T-helper 9 cell (primary cell): Measurements from ENCODE around the gene DYSF.

Source experiments
- DNase-seq: peaks from one replicate; pipeline ENCODE4 v3.0.0-alpha.2; 2020

The DYSF gene

DNA sequence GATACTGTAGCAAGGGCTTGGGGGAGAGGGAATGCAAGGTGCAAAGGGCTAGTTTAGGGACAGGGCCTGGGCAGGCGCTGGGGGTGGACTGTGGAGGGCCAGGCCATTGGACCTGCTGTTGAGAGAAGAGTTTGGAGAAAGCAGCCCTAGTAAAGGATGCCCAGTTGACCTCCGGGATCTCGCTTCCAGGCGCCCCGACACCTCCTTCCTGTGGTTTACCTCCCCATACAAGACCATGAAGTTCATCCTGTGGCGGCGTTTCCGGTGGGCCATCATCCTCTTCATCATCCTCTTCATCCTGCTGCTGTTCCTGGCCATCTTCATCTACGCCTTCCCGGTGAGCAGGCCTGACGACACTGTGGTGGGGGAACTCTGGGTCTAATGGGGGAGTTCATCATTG lies 229.0 kb downstream of the DYSF start:
- no peak for DNase-seq

DNA sequence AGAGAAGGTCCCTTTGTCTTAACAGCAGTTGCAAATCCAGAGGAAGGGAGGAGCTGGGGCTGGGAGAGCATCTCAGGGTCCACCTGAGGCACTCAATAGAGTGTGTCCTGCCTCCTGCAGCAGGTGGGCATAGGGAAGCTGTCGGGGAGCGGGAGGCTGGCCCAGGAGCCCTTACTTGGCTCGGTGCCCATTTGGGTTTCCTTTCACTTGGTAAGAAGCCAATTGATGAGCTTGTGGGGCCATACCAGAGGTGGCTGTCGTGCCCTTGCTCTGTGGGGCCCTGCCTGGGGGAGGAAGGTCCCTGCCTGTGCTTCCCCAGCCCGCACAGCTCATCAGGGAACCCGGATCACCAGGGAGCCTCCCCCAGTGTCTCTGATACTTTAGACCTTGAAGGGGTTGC lies 229.7 kb downstream of the DYSF start:
- no peak for DNase-seq

DNA sequence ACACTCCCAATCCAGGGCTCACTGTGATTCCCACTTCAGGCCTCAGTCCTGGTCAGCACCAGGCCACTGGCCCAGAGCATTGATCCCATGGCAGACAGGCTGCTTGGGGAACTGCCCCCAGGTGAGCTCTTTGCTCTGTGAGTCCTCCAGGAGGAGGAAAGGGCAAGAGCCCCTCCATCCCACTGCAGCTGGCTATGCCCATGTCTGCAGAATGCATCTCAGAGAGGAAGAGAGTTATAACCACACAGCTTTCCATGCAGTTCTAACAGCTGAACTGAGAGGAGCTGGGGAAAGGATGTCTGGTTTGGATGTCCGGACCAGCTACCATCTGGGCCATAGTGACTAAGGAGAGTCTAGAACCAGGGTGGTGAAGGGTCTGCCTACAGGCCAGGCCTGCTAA lies 230.3 kb downstream of the DYSF start:
- no peak for DNase-seq

DNA sequence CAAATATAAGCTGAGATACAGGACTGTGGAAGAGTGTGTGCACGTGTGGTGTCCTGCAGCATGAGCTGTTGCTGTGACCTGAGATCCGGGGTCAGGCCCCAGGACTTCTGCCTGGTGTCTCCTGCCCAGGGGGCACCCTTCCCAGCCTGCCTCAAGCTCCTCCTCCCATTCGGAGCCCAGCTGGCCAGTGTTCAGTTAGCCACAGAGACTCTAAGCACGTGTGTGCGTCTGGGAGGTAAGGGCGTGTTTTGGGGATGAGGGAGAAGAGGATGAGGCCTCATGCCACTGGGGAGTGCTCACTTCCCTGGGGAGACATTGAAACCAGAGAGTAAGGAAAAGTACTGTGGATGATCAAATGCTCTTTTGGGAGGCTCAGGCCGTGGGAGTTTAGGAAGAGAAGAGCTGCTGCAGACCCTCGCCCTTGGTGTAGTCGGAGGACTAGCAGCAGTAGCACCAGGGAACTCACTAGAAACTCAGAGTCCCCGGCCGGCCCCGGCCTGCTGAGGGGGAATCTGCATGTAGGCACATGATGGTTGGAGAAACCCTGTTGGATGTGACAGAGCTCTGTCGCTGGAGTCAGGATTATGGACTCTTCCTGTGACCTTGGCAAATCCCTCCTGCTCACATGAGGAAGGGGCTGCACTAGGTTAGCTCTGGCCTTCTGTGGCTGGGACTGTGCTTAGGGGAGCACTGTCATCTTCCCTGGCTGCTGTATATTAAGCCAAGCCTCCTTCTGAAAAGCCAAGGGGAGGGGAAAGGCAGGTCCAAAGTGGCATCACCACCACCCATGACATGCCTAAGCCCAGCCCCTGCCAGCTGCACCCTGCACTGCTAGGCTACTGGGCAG lies 231.1 kb downstream of the DYSF start:
- DNase-seq: no peak

DNA sequence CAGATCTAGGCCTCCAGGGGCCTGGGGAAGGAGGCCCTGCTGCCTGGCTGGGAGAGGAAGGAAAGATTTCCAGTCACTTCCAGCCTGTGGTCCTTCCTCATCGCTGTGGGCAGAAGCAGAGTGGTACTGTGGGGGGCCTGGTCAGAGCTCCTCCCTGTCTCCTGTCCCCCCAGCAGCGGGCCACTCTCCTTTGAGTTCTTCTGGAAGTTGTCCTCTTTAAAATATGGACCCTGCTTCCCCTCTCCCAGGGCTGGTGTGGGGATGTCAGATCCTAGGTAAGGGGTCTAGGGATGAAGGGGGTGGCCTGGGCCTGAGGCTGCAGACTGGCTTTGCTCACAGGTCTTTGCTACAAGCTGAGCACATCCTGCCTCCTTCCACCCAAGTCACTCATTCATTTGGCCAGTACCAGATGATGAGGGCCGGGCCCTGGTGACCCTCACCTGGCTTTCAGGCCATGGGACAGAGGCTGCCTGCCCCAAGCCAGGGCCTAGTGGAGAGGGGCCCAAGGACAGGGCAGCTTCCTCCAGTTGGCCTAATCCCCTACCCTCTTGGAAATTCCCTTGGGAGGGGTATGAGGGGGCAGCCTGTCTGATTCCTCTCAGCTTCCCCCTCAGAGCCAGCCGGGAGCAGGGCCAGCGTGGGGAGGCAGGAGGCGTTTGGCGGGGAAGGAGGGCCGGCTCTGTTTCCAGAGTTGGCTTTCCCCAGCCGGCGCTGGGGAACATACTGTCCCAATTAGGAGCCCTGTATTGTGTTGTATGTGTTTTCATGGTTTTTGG lies 231.9 kb downstream of the DYSF start:
- DNase-seq: no peak

DNA sequence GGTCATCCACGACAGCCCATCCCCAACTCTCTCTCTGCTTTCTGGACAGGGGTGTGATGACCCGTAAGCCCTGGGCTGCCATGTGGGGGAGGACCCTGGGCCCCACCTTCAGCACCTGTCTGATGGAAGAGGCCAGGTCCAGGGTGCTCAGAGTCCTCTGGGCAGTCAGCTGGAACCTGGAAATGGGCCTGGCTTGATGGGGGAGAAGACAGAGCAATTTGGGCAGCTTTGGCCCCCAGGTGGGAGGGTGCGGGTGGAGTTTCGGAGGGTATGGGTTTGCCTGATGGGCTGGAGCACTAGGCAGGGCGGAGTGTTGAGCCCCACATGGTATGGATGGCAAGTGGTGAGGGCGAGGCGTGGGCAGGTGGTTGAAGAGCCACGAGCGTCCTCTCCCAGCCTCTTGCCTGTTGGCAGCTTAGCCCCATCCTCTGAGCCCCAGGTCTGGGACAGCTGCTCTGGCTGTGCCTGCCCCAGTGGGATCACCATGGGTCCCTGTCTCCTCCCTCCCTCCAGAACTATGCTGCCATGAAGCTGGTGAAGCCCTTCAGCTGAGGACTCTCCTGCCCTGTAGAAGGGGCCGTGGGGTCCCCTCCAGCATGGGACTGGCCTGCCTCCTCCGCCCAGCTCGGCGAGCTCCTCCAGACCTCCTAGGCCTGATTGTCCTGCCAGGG lies 232.7 kb downstream of the DYSF start:
- no peak for DNase-seq

DNA sequence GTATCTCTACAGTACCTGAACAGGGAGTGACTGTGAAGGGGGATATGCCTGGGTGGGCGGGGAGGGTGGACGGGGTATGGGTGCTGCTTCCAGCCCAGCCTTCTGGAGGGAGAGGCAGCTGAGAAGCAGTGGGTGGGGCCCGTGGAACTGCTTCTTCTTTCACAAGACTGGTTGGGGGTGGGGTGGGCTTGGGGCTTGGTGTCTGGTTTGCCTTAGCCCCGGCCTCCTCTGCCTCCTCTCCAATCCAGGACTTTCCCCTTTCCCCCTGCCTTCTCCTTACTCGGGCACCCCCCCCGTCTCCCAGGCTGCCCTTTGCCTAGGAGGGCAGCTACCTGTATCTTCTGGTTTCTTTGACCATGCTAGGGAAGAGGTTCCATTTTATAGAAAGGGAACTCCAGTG lies 233.4 kb downstream of the DYSF start:
- no peak for DNase-seq

DNA sequence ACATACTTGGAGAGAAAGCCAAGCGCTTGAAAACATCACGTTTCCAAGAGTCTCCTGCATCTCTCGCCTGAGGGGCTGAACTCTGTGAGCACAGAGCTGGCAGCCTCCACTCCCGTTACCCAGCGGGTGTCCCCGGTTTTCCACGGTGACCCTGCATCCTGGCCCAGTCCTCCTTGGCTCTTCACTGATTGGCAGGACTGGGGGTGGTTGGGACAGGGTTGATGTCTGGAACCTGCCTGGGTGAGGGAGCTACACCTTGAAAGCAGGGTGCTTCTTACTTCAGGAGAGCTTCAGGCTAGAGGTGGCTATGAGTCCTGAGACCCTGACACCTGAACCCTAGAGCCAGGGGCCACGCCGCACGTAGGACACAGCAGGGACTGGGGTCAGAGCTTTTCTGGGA lies 234.1 kb downstream of the DYSF start:
- no peak for DNase-seq

DNA sequence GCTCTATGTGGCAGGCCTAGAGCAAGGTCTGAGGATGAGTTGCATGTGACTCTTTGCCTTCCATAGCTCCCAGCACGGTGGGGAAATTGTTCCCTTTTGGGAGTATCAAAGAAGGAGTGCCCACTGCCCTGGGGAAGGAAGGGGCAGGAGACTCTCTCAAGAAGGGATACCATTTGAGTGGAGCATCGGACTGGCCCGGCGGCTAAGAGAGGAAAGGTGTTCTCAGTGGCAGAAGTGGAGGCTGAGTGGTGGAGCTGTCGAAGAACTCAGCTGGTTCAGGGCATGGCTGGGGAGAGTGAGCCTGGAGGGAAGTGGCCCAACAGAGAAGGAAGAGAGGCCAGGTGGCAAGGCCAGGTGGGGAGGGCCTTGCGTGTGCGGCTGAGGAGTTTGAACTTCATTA lies 235.2 kb downstream of the DYSF start:
- no peak for DNase-seq

DNA sequence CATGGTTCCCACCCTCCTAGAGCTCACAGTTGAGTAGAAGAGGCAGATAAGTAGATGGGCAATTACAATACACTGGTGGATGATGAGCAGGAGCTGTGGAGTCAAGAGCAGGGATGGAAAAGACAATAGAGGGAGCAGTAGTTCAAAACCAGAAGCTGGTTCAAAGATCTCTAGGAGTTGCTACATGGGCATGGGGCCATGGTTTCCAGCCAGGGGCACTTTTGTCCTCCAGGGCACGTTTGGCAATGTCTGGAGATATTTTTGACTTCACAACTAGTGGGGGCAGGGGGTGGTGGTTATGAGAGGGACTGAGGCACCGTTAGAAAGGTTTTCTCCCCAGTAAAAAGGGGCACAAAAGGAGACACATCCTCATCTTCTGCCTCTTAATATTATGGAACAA lies 236.0 kb downstream of the DYSF start:
- DNase-seq: no peak

DNA sequence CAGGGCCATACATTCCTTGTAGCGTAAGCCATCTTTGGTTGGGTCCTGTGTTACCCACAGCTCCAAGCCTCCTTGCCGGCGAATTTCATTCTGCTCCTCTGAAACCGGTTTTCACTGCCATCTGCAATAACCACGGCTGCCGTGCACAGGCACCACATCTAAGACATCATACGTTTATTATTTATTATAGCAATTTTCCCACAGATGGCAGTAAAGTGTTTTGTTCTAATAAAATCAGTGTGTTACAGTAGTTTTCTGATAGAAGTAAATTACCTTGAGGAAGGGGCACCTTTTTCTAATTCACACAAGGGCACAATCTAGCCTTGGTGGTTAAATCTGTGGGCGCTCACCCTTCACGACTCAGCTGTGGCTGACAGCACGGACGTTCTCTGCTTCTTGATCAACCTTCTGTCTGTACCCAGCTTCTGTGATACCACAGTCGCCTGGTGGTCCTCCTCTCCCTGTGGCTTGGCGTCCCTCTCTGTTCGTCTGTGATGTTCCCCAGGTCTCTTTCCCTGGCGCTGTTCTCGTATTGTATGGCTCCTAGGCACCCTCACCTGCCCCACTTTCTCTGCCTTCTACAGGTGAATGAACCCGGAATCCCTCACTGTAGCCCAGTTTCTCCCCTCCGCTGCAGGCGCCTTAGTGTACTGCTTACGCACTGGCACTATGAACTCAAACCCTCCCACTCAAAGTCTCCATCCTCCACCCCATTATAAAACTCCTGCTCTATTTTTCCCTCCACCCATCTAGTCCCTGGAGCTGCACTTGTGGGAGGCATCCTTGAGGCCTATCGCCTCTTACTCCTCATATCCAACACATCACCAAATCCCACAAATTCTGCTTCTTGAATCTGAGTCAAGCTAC lies 236.8 kb downstream of the DYSF start:
- DNase-seq: no peak

DNA sequence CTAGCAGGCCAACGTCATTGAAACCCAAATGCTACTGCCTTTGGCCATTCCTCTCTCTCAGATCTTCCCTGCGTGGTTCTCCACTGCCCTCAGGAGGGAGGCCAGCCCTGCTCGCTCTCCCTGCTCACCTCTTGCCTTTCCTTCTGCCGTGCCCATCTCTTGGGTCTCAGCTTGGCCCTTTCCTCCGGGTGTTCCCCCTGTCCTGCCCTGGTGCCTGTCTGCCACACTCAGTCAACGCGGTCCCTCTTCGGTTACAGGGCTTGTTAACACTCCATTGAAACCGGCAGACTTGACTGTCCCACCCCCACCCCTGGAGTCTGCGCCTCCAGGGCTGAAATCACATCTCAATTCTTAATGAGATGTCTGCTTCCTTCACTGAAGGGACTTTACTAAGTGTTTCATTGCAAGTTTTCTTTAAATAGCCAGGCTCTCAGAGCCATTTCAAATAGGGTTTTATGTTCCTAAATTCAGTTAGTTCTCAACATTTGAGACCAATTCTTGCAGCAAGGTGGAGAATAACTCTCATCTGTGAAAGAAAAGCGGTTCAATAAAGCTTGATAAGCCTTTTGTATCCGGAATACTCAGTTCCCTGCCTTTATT lies 237.6 kb downstream of the DYSF start:
- no peak for DNase-seq

DNA sequence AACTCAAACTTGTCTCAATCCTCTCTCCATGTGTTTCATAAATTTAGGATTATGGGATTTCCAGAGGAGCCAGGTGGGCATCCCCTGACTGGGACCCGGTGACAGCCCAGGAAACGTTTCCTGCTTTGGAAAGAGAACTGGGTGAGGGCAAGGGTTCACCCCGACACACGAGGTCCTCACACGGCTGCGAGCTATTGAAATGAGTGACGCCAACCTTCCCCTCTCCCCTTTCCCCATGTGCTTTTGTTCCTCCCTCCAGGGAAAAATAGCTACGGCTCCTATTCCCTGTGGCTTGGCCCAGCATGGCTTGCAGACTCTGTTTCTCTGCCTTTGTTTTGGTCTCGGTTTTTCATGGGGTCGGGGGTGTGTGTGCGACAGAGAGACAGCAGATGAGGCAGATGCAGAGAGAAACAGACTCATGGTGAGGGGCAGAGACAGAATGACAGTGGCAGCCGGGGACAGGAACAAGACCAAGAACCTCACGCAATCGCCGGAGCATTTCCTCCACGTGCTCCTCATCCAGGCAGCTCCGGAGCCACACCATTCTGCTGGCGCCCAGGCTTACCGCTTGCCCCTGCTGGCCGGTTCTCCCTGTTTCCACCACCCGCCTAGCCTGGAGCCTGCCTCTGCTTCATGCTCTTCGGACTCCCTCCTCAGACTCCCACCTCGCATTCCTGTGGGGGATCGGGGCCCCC lies 238.5 kb downstream of the DYSF start:
- no peak for DNase-seq

DNA sequence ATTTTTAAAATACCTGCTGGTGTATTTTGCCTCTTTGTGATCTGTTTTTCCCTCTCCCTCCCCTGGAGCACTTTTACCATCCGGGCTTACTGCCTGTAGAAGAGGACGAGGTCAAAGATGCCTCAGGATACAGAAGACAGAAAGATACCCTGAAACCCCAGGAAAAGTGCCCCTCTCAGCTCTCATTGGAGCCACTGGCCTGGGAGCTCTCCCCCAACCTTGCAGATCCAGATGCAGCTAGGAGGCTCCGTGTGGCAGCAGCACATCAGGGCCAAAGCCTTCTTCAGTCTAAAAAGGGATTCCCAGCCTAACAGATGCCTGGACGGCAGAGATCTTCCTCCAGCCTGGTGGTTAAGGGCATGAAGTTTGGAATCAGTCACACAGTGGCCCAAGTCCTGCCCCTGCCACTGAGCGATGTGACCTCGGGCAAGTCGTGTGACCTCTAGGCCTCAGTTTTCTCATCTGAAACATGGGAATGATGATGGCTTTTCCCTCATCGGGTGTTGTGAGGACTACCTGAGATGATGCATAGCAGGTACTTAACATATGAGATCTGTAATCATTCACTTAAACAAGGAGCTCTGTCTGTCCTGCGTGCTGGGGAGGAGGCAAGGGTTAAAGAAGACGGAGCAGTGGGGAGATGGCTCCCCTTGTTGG lies 239.4 kb downstream of the DYSF start:
- no peak for DNase-seq

DNA sequence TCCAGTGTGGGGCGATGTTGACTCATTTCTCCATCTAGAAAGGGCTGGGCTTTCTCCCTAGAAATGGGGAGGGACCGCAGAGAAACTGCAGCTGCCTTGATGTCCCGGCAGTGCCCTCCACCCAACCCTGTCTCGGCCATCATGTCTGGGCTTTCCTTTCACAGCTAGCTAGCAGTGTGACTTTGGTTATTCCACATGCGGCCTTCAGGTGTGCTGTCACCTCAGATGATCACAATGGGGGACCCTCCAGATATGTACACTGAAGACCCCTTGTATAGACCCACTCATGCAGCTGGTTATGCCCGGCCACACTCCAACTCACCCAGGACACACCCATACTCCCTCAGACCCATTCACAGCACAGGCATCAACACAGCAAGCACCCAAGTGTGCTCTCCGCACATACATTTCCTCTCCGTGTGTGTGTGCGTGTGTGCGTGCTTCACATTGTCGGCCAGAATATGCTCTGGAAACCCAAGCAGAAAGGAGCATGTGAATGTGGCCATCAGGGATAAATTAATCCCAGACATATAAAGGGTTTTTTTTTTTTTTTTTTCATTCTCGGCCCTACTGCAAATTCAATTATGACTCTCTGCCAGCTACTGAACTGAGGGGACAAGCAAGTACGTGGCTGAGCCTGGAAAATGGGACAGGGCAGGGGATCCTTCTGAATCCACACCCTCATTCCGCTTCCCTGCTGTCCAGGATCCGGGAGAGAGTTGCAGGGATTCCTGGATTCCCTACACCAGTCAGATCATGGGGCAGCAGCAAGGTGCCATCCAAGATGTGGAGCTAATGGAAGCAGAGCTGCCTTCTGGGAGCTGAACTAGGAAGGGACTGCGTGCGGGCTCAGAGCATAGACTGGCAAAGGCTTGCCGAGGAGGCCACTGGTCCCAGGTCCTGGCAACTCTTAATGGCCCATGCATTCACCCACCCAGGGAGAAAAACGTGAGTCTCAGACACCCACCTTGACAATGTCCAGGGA lies 240.2 kb downstream of the DYSF start:
- DNase-seq: no peak

DNA sequence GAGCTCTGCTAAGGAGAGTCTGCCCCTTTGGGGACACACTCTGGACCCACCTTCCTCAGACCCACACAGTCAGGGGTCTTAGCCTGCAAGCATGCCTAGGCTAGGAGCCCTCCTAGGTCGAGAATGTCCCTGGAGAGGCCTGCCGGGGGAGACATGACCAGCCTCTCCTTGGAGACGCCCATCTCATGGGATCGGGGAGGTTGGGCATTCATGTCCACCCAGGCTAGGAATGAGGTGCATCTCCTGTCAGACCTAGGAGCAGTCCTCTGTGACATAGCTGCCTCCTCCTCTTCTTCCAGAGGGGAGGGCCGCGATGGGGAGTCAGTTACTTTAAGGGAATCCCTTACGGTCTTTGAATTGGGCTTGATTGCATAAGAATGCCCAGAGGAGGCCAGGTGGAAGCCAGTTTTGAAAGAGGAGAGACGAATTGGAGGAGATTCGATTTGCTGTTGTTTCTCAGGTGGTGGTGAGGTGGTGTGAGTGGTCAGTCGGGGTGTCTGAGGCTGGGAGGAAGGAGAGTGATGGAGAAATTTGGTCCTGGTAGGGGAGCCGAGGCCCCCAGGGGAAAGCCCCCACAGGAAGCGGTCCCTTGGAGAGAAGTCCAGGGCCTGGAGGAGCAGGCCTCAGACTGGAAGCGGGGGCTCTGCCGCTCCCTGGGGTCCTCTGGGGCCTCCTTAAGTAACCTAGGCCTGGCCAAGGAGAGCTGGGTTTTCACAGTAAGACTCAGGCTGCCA lies 241.3 kb downstream of the DYSF start:
- DNase-seq: no peak

DNA sequence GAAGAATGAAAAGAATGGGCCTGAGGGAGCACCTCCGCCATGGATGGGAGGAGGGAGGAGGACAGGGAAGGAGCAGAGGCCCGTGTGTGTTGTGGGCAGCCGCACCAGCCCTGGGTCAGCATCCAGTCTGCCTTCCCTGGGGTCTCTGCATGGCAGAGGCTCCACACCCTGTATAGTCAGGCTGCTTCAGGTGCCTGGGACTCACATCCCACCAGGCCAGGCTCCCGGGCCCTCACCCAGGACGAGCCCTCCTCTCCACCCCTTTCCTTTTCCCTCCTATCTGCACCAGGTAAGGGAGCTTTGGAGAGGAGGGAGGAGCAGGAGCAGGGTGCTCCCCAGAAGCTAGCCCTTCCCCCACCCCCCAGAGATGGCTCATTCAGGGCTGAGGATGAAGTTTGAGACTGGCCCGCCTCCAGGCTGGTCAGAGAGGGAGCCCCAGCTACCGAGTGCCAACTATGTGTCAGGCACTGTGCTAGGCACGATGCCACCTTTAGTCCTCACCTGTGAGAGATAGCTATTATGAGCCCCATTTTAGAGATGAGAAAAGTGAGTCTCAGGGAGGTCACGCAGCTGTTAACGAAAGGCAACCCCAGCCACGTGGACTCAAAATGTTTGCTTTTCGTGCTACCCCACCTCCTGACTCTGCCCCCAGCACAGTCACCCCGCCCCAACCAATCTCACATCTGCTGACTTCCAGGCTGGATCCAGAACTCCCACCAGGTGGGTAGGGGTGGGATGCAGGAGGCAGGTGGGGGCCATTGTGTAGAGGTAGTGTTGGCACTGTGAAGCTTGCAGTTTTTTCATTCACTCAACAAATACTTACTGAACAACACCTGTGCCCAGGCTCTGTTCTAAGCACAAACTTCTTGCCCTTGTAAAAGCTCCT lies 242.1 kb downstream of the DYSF start:
- DNase-seq: no peak

DNA sequence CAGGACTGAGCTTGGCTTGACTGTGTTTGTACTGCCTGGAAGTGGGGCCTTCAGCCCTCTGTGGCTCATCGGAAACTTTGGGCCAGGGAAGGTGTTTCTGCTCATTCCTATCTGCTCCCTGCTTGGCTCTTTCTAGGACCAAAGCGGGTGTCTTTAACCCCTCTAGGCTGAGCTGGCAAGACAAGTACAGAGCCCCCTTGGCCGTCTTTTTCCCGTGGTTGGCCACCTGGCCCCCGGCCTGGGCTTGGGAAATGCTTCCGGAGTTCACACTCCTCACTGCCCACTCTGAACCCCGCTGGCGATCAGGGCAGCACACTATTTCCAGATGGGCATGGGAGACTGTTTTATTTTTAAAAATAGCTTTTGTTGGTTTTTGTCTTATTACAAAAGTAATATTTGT lies 243.0 kb downstream of the DYSF start:
- DNase-seq: no peak
